ENCODE results near the gene GRM7. TPM values are rescaled to one million over a fixed set of nuclear protein-coding genes. Genes with fewer than 3 reads are reported as not detected.

Gene GRM7
- total and polyA plus RNA-seq, 2 of the 4 experiments (the other 2 are of a cell fraction), result not detected

DNA sequence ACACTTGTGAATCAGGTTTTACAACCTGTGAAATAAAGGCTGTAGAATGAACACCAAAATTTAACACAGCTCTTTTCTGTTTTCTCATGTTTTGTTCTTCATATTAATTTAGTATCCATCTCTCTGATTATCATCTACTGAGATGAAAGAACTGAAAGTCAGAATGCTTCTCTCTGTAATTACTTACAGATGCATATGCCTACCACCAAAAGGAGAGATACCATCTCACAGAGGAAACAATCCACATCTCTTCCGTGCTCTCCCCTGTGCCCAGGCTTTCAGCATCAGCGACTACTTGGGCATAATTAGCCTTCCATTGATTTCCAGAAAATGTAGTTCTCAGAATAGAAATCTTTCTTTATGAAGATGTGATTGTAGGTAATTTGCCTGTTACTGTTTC, 741.4 kb downstream of the GRM7 start:
- Histone ChIP-seq H3K27ac (ENCODE audit: insufficient read depth, low read length) (no peak overlapping the region), H3K9me1 (ENCODE audit: insufficient read depth, low read length) (no peaks in the 10 kb centered on the region), H2AK9ac (replicated peaks; ENCODE audit: low read depth, low read length, poor library complexity) (no peak overlapping the region), H4K20me1 (ENCODE audit: insufficient read depth, low read length) (no peaks in the 10 kb centered on the region), H3K4me3 (ENCODE audit: insufficient read depth, low read depth, low read length) (no peak overlapping the region), H3K9ac (ENCODE audit: low read depth, low read length) (no peak overlapping the region), H3K18ac (ENCODE audit: low read depth, low read length) (no peak overlapping the region), H2BK5ac (ENCODE audit: low read depth, low read length, poor library complexity, severe bottlenecking) (no peak overlapping the region), H3K79me1 (ENCODE audit: low read depth in 1 of 2, low read length in 2 of 2) (no peaks in the 10 kb centered on the region), H4K91ac (ENCODE audit: insufficient read depth, low read depth, low read length) (no peak overlapping the region), H2BK20ac (ENCODE audit: low read depth, low read length) (no peak overlapping the region), H4K5ac (ENCODE audit: low read depth, low read length) (no peak overlapping the region), H3K56ac (ENCODE audit: extremely low read depth, insufficient read depth, low read length) (no peak overlapping the region), H3K23ac (ENCODE audit: low read depth, low read length) (no peak overlapping the region), H3K14ac (replicated peaks; ENCODE audit: low read depth, low read length) (no peak overlapping the region), H4K8ac (ENCODE audit: low read depth in 2 of 2, low read length in 2 of 2) (no peak overlapping the region), H2AFZ (replicated peaks; ENCODE audit: low read length, poor library complexity) (no peak overlapping the region), H3K27me3 (ENCODE audit: control insufficient read depth, insufficient read depth, low read length) (no peaks in the 10 kb centered on the region), H3K4ac (ENCODE audit: low read depth, low read length) (no peak overlapping the region), H3K4me1 (ENCODE audit: control insufficient read depth, insufficient read depth, low read length) (no peaks in the 10 kb centered on the region), H3K9me3 (ENCODE audit: control insufficient read depth, insufficient read depth, low read length) (peaks cover 3% of the 10 kb centered on the region), H3K36me3 (ENCODE audit: control insufficient read depth, insufficient read depth, low read length) (no peaks in the 10 kb centered on the region), H2AK5ac (ENCODE audit: low read depth, low read length) (no peak overlapping the region), H2BK120ac (ENCODE audit: low read depth, low read length) (no peak overlapping the region), H3K4me2 (ENCODE audit: low read depth, low read length) (no peak overlapping the region), H2BK15ac (ENCODE audit: low read depth, low read length) (no peak overlapping the region)
- in situ Hi-C loops (cut with MboI; ENCODE audit: low sequenced_read_pairs) (no loop called here), dilution Hi-C loops (cut with HindIII; ENCODE audit: low sequenced_read_pairs, unreplicated experiment) (no loop called here), intact Hi-C loops (cut with micrococcal nuclease) (no loop called here)
- 20% methylated on average over 1 of the region's 2 CpGs; no CpG with 5 or more reads in 1 of the 2 experiments for WGBS, 2 experiments (ENCODE audit: extremely low coverage in 2 of 2, insufficient read length in 1 of 2)
- ChIA-PET POLR2A (ENCODE audit: unreplicated experiment) (no interaction called here), CTCF (no interaction called here)
- ATAC-seq (ENCODE audit: low read depth), result no peak
- no TSS peak for BruUV-seq (replicated peaks)
- DNase-seq, result no peak
- no peak for TF ChIP-seq POLR2A (IDR thresholded peaks at IDR 0.05; ENCODE audit: low read depth, low read length)
- no peak for TF ChIP-seq RAD21 (IDR thresholded peaks at IDR 0.05; ENCODE audit: low read length)
- TF ChIP-seq MAZ (IDR thresholded peaks at IDR 0.05; ENCODE audit: borderline replicate concordance, low read depth, low read length), result no peak
- no peak for TF ChIP-seq CHD1 (IDR thresholded peaks at IDR 0.05; ENCODE audit: low read depth, low read length)
- no peak for TF ChIP-seq BHLHE40 (IDR thresholded peaks at IDR 0.05; ENCODE audit: low read depth, low read length)
- no peak for TF ChIP-seq NFE2L2 (IDR thresholded peaks at IDR 0.05; ENCODE audit: low read depth, low read length)
- no peak for TF ChIP-seq MAFK (IDR thresholded peaks at IDR 0.05; ENCODE audit: low read depth, low read length)
- TF ChIP-seq, protein P1, sequence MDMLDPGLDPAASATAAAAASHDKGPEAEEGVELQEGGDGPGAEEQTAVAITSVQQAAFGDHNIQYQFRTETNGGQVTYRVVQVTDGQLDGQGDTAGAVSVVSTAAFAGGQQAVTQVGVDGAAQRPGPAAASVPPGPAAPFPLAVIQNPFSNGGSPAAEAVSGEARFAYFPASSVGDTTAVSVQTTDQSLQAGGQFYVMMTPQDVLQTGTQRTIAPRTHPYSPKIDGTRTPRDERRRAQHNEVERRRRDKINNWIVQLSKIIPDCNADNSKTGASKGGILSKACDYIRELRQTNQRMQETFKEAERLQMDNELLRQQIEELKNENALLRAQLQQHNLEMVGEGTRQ (IDR thresholded peaks at IDR 0.05; ENCODE audit: low read depth, low read length), result no peak
- TF ChIP-seq SMC3 (IDR thresholded peaks at IDR 0.05; ENCODE audit: low read depth, low read length), result no peak
- no peak for TF ChIP-seq FOS (IDR thresholded peaks at IDR 0.05; ENCODE audit: low read depth, low read length)
- TF ChIP-seq, protein P2, sequence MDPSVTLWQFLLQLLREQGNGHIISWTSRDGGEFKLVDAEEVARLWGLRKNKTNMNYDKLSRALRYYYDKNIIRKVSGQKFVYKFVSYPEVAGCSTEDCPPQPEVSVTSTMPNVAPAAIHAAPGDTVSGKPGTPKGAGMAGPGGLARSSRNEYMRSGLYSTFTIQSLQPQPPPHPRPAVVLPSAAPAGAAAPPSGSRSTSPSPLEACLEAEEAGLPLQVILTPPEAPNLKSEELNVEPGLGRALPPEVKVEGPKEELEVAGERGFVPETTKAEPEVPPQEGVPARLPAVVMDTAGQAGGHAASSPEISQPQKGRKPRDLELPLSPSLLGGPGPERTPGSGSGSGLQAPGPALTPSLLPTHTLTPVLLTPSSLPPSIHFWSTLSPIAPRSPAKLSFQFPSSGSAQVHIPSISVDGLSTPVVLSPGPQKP (IDR thresholded peaks at IDR 0.05; ENCODE audit: borderline replicate concordance, low read depth, low read length), result no peak
- TF ChIP-seq CEBPB (IDR thresholded peaks at IDR 0.05; ENCODE audit: low read depth, low read length), result no peak
- TF ChIP-seq RFX5 (IDR thresholded peaks at IDR 0.05; ENCODE audit: low read depth, low read length), result no peak
- no peak for TF ChIP-seq RCOR1 (IDR thresholded peaks at IDR 0.05; ENCODE audit: insufficient replicate concordance, low read length)
- no peak for TF ChIP-seq CTCF (conservative IDR thresholded peaks at IDR 0.05; ENCODE audit: low read depth, low read length)

All from IMR-90 (cell line).